Transverse colon (tissue), 4 donors: ENCODE data around the gene TMTC4.
A peak's percentile ranks its signal among the peaks of the same experiment; 100 is the strongest.

ENCODE experiments used
- CTCF ChIP-seq, 5 experiments: fragments of 200-600 bp in 3 of 5; fragments of 450-650 bp in 2 of 5; sonication (generic) in 3 of 5; IDR thresholded peaks; 1 replicate in 2 of 5; 2 replicates in 3 of 5; pipeline ENCODE4 v1.5.1; 2016 to 2017; ENCODE audit warnings: antibody characterized with exemption in 5 of 5, inconsistent platforms in 3 of 5, mild to moderate bottlenecking in 2 of 5, moderate library complexity in 1 of 5
- EP300 ChIP-seq: sonication (generic); formaldehyde crosslinking; IDR thresholded peaks from one replicate; pipeline ENCODE4 v1.6.1; 2017; ENCODE audit warnings: antibody characterized with exemption, low read depth
- POLR2A ChIP-seq: fragments of 450-650 bp; IDR thresholded peaks from one replicate; pipeline ENCODE4 v1.6.1; 2016; ENCODE audit warnings: antibody characterized with exemption, mild to moderate bottlenecking, moderate library complexity
- POLR2AphosphoS5 ChIP-seq, 3 donors: sonication (generic); formaldehyde crosslinking; IDR thresholded peaks; one replicate each; pipeline ENCODE4 v1.6.1; 2016; ENCODE audit warnings: antibody characterized with exemption in 3 of 3

DNA sequence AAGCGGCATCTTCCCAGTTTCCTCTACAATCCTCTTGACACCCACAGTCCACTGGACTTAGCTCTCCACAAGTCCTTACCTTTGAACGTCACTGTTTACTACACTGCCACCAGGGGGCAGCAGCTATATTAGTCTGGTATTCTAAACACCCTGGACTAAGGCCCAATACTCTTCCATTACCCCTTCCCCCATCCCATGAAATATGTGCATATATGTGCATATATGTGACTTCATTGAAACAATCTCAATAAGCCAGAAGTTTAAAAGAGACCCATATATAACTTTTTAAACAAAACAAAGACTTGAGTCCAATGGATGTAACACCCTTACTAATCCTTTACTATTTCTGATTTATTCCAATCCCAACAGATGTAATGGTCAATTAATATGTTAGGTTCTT lies 101.5 kb downstream of the TMTC4 start:
- TF ChIP-seq CTCF (IDR thresholded peaks at IDR 0.05) (peak; percentile 60 to 76 (median 68)), EP300 (no peak), POLR2AphosphoS5 (IDR thresholded peaks at IDR 0.05) (no peak), POLR2A (no peak)
